C1 segment of cervical spinal cord (tissue), 14 donors: ENCODE data around the gene SETD1B.

ENCODE experiments used
- DNase-seq, 14 donors: peaks; one replicate each; lab custom pipeline; 2025; lab: John Stamatoyannopoulos, UW

SETD1B gene

DNA sequence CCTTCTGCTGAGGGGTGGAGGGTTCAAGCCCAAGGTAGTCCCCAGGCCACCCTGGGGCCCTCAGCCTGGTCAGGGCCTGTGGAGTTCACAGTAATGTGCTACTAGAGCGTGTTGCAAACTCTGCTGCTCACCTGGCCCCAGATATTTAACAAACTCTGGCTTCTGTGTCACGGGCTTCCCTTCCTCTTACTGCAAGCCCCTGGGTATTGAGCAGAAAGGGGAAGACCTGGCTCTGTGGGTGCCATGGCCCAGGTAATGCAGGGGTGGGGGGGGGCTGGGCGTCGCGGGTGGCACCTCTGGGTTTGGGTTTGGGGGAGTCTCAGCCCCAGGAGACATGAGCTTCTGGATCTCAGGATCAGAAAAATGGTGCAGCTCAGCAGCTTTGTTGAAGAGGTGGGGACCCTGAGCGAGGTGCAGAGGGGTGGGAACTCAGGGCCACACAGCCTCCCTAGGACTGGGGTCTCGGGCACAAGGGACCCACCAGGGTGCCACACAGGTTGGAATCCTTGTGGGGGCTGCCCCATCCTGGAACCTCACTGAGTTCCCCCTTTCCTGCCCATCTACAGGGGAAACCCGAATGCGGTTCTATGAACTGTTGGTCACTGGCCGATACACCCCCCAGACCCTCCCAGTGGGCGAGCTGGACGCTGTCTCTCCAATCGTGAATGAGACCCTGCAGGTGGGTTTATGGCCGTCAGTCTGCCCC lies 4.0 kb downstream of the SETD1B start:
- no peak for DNase-seq

DNA sequence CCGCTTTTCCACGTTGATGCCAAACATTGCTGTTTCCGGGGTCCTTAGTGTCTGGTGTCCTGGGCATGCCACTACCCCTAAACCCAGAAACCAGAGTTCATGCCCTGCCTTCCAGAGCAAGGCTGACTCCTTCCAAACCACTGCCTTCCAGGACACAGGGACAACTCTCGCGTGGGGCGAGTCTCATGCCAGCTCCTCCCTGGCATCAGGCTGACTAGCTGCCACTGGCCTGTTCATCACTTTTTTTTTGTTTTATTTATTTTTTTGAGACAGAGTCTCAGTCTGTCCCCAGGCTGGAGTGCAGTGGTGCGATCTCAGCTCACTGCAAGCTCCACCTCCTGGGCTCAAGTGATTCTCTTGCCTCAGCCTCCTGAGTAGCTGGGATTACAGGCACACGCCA lies 4.8 kb downstream of the SETD1B start:
- DNase-seq = no peak

DNA sequence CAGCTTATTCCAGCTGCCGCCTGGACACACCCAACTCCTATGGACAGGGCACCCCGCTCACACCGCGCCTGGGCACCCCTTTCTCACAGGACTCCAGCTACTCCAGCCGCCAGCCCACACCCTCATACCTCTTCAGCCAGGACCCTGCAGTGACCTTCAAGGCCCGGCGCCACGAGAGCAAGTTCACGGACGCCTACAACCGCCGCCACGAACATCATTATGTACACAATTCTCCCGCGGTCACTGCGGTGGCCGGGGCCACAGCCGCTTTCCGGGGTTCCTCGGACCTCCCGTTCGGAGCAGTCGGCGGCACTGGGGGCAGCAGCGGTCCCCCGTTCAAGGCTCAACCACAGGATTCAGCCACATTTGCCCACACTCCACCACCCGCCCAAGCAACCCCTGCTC lies 5.9 kb downstream of the SETD1B start:
- no peak for DNase-seq

DNA sequence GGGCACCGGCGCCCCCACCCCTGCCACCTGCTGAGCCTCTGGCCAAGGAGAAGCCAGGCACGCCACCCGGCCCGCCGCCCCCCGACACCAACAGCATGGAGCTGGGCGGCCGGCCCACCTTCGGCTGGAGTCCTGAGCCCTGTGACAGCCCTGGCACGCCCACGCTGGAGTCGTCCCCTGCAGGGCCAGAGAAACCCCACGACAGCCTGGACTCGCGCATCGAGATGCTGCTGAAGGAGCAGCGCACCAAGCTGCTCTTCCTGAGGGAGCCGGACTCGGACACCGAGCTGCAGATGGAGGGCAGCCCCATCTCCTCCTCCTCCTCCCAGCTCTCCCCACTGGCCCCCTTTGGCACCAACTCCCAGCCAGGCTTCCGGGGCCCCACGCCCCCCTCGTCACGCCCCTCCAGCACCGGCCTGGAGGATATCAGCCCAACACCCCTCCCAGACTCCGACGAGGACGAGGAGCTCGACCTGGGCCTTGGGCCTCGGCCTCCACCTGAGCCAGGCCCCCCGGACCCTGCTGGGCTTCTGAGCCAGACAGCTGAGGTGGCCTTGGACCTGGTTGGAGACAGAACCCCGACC lies 6.5 kb downstream of the SETD1B start:
- DNase-seq = no peak

DNA sequence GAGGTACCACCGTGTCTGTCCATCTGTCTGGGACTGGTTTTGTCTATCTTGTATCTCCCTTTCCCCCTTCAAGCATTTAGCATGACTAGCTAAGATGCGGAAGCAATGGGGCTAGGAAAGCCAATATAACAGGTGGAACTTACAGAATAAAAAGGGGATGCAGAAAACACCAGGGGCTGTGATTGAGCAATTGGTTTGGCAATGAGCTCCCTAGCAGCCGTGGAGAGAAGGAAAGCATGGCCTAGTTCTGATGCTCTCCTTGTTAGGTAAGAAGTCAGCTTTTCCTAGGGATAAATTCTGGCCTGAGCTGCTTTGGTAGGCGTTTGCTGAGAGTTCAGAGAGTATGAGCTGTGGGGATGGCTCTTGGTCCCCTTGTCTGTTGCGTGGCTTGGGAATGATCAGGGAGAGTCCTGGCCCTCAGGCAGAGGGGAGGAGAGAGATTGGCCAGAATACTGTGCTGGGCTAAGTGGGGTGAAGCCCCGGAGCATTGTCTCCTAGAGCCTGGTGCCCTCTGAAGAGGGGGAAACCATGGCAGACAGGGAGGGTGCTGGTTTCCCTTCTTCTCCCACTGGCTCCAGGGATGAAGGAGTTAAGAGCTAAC lies 7.1 kb downstream of the SETD1B start:
- DNase-seq = no peak

DNA sequence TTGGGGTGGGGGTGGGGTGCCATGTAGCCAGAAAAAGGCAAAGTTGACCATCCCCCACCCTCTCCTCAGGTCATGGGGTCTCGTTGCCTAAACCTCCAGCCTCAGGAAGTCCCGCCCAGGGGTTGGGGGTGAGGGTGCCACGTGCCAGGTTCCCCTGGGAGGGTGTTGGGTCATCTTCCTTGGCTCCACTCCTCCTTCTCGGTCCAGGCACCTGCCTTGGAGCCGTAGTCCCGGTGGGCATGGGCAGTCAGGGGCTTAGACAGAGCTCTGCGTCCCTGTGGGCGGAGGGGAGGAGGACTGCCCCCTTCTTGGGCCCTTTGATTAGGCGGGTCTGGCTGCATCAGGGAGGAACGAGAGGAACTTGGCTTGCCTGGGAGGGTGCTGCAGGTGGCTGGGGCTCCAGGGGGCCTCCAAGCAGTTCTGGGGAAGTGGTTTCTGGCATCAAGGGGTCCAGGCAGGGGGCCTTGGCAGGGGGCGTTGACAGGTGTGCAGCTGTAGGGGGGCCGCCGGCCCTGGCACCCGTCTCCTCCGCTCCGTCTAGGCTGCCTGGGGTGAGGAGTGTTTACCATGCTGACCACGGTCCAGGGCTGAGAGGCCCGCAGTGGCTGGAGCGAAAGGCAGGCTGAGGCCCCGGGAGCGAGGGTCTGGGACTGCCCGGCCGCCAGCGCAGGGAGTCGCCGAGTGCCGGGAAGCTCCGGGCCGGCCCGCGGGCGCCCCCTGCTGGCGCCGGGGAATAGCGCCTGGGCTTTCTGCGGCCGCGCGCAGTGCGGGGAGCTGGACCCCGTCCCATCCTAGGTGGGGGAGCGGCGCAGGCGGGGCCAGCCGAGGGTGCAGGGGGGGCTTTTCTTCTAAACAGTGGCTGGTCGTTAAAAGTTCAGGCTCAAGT lies 7.9 kb downstream of the SETD1B start:
- peak in 10 of 14 donors; percentile 30 to 79 (median 46) for DNase-seq

DNA sequence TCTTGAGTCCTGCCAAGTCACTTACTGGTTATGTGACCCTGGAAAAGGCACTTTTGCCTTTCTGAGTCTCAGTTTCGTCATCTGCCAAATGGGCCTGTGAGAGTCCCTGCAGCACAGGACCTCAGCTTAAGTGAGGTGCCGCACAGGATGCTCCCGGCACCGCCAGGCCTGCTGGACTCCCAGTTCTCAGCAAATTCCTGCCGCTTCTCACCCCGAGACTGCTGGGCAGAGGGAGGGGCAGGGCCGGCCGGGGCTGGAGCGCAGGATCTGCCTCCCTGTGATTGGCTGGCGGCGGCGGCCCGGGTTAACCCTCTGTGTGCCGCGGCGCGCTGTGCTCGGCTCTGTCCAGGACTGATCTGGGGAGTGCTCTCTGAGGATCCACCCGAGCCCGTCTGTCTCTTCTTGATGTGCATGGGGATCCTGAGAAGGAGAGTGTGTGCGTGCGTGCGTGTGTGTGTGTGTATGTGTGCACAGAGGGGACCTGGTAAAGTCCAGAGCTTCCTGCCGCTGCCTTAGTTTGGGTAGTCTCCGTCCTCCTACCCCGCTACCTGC lies 8.6 kb downstream of the SETD1B start:
- peak in 9 of 14 donors; percentile 14 to 81 (median 43) for DNase-seq

DNA sequence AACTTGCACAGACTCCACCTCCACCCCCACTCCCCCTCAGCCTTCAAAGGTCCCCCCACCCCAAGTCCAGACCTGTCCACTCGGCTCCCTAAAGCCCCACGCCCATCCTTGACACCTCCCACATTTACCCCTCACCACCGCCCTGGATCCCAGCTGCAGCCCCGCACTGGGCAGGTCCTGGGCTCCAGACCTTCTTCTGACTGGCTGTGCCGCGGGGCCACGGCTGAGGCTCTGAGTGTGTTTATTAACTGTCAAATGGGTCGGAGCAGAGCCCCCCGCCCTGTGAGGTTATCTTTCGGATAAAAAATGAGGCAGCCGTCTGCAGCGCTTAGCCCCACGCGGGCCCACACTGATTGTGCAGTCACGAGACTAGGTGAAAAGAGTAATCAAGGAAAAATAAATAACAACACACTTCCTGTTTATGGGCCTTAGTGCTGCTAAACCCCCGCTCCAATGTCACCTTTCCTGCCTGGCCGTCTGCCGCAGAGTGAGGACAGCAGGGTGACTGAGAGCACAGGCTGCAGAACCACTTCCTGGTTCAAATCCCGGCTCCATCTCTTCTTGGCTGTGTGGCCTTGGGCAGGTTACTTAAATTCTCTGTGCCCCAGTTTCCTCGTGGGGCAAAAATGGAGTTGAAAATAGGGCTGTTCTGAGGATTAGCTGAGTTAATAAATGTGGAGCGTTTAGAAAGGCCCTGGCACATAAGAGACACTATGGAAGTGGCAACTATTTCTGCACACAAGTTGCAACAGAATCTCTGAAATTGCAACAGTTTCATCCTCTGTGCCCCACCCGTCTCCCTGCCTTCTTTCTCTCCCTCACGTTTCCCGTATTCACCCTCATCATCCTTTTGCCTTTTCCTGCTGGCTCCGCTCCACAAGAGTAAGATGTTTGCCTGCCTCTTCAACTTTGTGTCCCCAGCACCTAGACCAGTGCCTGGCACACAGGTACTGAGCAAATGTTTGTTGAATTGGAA lies 9.4 kb downstream of the SETD1B start:
- DNase-seq = no peak

DNA sequence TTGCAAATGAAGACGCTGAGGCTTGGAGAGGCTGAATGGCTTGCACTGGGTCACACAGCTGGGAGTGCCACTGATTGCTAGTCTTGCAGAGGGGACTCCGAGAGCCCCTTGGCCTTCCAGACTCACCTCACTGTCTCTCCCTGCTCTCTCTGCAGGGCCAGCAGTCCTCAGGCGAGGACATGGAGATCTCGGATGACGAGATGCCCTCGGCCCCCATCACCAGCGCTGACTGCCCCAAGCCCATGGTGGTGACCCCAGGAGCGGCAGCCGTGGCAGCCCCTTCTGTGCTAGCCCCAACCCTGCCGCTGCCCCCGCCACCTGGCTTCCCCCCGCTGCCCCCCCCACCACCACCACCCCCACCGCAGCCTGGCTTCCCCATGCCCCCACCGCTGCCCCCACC lies 10.1 kb downstream of the SETD1B start:
- DNase-seq = no peak

DNA sequence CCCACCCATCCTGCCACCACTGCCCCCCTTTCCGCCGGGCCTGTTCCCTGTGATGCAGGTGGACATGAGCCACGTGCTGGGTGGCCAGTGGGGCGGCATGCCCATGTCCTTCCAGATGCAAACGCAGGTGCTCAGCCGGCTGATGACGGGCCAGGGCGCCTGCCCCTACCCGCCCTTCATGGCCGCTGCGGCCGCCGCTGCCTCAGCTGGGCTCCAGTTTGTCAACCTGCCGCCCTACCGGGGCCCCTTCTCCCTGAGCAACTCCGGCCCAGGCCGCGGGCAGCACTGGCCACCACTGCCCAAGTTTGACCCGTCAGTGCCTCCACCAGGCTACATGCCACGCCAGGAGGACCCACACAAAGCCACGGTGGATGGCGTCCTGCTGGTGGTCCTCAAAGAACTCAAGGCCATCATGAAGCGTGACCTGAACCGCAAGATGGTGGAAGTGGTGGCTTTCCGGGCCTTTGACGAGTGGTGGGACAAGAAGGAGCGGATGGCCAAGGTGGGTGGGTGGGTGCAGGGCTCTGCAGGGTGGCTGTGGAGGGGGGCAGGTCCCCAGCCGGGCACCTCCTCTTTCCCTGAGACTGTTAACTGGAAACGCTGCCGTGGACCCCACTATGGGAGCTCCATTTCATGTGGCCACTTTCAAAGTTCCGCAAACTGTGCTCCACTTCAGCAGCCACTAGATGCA lies 10.8 kb downstream of the SETD1B start:
- no peak for DNase-seq

DNA sequence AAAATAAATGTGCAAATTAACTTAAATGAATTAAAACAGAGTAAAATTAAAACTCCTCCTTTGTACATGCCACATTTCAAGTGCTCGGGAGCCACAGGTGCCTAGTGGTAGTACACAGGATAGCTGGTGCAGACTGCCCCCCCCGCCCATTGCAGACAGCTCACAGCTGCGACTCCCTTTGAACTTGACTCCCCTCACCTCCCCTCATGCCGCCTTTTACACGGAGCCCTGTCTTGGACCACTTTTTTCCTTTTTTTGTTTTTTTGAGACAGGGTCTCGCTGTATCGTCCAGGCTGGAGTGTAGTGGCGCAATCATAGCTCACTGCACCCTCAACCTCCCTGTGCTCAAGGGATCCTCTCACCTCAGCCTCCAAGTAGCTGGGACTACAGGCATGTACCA lies 11.5 kb downstream of the SETD1B start:
- no peak for DNase-seq

DNA sequence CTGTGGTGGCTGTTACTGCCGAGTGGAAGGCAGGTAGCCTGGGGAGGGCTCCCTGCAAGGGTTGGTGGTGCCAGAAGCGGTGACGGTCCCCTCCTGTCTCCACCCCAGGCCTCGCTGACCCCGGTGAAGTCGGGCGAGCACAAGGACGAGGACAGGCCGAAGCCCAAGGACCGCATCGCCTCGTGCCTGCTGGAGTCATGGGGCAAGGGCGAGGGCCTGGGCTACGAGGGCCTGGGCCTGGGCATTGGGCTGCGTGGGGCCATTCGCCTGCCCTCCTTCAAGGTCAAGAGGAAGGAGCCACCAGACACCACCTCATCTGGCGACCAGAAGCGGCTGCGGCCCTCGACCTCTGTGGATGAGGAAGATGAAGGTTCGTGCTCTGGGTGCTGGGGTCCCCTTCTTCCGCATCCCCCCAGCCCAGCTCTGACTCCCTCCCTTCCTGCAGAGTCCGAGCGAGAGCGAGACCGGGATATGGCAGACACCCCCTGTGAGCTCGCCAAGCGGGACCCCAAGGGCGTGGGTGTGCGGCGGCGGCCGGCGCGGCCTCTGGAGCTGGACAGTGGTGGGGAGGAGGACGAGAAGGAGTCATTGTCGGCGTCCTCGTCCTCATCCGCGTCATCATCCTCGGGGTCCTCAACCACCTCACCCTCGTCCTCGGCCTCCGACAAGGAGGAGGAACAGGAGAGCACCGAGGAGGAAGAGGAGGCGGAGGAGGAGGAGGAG lies 13.3 kb downstream of the SETD1B start:
- DNase-seq = no peak

DNA sequence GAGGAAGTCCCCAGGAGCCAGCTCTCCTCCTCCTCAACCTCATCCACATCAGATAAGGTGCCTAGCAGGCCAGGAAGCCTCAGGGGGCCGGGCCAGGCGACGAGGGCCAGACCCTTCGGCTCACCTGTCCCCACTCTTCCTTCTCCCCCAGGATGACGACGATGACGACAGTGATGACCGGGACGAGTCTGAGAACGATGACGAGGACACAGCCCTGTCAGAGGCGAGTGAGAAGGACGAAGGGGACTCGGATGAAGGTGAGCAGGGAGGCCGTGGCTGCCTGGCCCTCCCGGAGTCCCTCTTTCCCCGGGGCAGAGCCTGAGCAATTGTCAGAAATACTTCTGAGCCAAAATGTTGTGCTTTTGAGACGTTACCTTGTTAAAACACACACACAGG lies 13.8 kb downstream of the SETD1B start:
- DNase-seq = no peak

DNA sequence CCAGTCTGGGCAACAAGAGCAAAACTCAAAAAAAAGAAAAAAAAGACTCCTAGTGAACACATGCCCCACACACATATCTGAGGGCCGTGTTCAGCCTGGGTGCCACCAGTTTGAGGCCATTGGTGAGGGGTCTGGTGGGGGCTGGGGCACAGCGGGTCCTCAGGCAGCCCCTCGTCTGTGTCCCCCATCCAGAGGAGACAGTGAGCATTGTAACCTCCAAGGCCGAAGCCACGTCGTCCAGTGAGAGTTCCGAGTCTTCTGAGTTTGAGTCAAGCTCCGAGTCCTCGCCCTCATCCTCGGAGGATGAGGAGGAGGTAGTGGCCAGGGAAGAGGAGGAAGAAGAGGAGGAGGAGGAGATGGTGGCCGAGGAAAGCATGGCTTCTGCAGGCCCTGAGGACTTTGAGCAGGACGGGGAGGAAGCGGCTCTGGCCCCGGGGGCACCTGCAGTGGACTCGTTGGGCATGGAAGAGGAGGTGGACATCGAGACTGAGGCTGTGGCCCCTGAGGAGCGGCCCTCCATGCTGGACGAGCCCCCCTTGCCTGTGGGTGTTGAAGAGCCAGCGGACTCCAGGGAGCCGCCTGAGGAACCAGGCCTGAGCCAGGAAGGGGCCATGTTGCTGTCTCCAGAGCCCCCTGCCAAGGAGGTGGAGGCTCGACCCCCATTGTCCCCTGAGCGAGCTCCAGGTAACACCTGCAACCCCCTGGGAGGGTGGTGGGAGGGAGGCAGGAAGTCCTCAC lies 15.6 kb downstream of the SETD1B start:
- DNase-seq = no peak

DNA sequence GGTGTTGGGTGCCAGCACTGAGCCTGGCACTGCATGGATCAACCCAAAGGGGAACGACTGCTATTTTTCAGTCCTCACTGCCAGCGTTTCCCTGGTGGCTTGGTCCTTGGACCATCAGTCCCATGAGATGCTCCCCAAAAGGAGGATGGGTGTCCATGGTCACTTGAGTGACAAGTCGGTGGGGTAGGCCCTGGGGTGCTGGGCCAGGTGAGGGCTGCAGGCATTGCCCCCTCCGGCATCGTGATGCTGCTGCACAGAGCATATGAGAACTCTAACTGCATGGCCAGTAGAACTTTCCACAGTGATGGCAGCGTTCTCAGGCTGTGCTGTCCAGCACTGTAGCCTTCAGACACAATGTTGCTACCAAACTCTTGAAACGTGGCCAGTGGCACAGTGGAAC lies 16.2 kb downstream of the SETD1B start:
- DNase-seq = no peak

DNA sequence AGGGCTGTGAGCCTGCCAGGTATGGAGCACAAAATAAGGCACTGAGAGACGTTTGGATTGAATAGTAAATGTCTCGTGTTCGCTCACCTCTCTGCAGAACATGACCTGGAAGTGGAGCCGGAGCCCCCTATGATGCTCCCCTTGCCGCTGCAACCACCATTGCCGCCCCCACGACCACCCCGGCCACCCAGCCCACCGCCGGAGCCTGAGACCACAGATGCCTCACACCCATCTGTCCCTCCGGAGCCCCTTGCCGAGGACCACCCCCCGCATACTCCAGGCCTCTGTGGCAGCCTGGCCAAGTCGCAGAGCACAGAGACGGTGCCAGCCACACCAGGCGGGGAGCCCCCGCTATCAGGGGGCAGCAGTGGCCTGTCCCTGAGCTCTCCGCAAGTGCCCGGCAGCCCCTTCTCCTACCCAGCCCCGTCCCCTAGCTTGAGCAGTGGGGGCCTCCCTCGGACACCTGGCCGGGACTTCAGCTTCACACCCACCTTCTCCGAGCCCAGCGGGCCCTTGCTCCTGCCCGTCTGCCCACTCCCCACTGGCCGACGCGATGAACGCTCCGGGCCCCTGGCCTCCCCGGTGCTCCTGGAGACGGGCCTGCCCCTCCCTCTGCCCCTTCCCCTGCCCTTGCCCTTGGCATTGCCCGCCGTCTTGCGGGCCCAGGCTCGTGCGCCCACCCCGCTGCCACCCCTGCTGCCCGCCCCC lies 18.7 kb downstream of the SETD1B start:
- no peak for DNase-seq

DNA sequence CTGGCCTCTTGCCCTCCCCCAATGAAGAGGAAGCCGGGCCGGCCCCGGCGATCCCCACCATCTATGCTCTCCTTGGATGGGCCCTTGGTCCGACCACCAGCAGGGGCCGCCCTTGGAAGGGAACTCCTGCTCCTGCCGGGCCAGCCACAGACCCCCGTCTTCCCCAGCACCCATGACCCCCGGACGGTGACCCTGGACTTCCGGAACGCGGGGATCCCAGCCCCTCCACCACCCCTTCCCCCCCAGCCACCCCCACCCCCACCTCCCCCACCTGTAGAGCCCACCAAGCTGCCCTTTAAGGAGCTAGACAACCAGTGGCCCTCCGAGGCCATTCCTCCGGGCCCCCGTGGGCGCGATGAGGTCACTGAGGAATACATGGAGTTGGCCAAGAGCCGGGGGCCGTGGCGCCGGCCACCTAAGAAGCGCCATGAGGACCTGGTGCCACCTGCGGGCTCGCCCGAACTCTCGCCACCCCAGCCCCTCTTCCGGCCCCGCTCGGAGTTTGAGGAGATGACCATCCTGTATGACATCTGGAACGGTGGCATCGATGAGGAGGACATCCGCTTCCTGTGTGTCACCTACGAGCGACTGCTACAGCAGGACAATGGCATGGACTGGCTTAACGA lies 19.4 kb downstream of the SETD1B start:
- DNase-seq = no peak

DNA sequence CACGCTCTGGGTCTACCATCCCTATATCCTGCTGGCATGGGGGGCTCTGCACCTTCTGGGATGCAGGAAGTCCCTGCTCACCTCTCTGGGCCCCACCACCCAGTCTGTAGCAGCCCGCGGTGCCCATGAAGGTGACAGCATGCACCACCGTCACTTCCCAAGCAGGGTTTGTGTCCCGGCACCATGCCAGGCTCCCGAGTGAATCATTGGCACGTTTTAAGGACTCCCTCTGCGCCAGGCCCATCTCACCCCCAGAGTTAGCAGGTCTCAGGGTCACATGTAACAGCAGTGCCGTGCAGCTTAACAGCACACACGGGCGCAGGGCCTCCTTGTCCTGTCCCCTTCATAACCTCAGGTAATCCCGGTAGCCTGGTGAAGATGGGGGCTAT lies 19.9 kb downstream of the SETD1B start:
- no peak for DNase-seq
